NCI-H524 (cell line): ENCODE data around the gene ITCH.
A peak's percentile ranks its signal among the peaks of the same experiment; 100 is the strongest.
"Not testable (repeated sequence)": the region's sequence is repeated elsewhere in the genome, so short reads cannot be mapped to it uniquely, and the experiment has no call there.

Experiments used
- DNase-seq, 2 experiments: peaks; one replicate each; lab custom pipeline; 2025; lab: John Stamatoyannopoulos, UW

Gene ITCH

DNA sequence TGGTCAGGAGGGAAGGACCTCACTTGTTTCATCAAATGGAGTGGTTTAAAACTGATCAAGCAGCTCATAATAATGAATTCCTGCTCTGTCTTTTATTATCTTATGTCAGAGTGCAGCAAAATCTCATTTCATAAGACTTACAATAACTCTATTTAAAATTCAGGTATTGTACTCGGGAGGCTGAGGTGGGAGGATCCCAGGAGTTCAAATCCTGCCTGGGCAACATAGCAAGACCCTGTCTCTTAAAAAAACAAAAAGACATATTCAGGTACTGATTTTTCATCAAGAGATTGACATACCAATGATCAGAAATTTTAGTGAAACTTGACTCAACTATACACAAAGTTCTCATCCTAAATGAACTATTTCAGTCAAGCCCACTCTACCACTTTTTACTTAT is 147.5 kb downstream of the ITCH start:
- DNase-seq = no peak

DNA sequence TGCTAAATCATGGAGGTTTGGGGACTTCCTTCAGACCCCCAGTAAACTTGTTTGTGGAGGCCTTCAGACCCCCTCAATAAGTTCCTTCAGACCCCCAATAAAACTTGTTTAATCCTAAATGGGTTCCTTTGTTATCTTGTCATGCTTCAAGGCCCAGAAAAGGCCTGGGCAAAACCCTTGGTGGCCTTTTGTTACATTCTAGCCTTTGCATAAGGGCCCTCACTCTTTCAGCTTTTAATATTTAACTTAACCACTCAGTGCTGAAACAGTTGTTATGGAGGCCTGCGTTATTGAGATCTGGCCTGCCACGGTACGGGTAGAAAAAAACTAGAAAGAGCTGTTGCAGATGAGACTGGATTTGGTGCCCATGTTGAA is 148.8 kb downstream of the ITCH start:
- DNase-seq = no peak

GRCh38 chr20:34512266-34512954 is 149.3 kb downstream of the ITCH start:
- no peak for DNase-seq

DNA sequence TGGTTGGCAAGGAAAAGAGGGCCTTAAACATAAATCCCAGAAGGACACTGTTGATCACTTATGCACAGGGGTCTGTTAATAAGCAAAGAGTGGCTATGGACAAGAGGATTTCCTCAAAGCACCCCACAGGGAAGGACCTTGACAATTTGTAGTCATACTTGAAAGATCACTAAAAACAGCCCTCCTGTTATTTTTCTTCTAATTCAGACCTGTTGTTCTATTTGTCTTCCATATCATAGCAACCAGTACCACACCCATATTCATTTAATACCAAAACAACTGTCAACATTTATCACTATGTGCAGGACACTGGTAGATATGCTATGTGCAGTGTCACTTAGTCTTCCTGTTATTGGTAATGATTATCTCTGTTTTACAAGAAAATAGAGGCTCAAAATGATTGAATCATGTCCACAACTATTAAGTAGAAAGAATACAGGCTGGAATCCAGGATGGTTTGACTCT is 149.9 kb downstream of the ITCH start:
- no peak for DNase-seq

- not testable (repeated sequence) for DNase-seq
These were observed 151.0 kb downstream of the ITCH start for GRCh38 chr20:34514034-34514433.

- DNase-seq = no peak
These were observed 151.9 kb downstream of the ITCH start for GRCh38 chr20:34514897-34515483.

DNA sequence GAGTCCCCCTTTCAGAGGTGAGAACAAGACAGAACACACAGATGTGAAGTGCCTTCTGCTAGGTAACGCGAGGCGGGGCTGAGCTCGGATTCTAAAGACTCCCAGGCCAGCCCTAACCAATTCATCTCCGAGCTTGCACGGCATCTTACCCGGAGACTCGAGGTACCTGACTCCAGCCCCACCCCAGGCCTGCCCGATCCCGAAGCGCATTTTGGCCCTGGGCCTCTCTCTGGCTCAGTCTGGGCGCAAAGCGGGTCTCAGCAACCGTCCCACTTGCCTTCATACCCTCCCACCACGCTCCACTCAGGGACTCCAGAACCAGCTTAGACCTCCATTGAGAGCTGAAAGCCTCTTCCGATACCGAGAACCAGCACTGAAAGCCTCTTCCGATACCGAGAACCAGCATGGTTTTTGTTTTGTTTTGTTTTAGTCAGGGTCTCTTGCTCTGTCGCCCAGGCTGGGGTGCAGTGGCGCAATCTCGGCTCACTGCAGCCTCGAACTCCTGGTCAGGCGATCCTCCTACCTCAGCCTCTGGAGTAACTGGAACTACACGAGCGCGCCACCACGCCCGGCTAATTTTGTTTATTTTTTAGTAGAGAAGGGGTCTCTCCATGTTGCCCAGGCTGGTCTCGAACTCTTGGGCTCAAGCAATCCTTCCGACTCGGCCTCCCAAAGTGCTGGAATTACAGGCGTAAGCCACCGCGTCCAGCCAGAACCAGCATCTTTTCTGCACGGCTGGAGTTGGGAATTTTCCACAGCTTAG is 152.6 kb downstream of the ITCH start:
- peak; percentile 79 to 91 for DNase-seq

- DNase-seq = peak; percentile 97 to 98
These were observed 153.4 kb downstream of the ITCH start, which contains the start of gene DYNLRB1 for GRCh38 chr20:34516247-34517113. DYNLRB1 (plus strand) TSS chr20:34516422; CDS start chr20:34516459, 37 bp downstream.

DNA sequence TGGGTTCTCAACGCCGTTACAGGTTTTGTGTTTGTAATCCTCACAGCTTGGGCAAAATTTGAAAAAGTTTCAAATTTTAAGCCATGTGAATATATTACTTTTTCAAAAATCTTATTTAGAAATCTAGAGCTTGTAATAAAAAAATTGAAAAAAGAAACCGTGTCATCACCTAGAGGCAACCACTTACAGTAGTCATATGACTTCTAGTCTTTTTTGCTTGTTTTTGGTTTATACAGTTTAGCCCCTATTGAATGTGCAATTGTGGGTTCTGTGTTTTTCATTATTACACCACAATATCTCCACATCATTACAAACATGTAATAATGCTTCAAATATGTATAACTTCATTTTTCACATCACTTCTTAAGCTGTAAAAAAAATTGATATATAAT is 154.0 kb downstream of the ITCH start:
- no peak for DNase-seq

GRCh38 chr20:34518863-34519262 is 155.8 kb downstream of the ITCH start:
- not testable (repeated sequence) for DNase-seq

DNA sequence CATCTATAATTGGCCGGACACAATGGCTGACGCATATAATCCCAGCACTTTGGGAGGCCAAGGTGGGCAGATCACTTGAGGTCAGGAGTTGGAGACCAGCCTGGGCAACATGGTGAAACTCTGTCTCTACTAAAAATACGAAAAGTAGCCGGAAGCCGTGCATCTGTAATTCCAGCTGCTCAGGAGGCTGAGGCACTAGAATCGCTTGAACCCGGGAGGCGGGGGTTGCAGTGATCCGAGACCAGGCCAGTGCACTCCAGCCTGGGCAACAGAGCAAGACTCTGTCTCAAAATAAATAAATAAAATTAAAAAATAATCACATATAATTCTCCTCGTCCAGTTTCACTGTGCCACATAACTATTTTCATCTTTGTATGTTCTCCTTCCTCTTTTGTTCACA is 156.8 kb downstream of the ITCH start:
- DNase-seq = not testable (repeated sequence)

GRCh38 chr20:34522969-34523871 is 160.1 kb downstream of the ITCH start:
- peak; percentile 35 to 80 for DNase-seq

DNA sequence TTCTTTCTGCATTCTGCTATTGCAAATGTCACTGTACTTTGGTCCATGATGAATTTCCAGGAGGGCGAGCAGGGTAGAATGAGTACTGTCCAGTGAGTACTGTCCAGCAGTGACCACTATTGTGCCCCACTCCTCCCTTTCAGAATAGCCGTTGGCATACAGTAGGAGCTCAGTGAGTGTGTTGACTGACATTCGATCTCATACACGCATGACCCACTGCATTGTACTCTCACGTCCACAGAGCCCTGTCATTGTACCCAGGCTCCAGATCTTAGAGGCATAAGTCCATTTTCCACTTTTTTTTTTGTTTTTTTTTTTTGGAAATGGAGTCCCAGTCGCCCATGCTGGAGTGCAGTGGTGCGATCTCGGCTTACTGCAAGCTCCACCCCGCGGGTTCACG is 161.4 kb downstream of the ITCH start:
- no peak for DNase-seq

DNA sequence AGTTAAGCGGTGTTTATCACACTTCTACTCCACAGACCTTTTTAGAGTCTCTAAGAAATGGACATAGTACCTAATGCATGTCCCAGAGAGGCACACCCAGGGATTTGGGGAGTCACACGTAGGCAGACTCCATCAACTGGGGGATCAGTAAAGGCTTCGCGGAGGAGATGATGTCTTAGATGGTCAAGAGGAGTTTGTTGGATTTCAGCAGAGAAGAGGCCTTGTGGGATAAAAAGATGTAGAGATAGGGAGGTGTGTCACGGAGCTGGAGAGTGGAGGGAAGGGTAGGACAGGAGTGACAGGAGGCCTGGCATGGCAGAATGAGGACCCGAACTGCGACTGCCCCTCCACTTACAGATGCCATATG is 162.3 kb downstream of the ITCH start:
- DNase-seq = no peak

- DNase-seq = no peak
These were observed 162.8 kb downstream of the ITCH start for GRCh38 chr20:34525709-34526416.

- no peak for DNase-seq
These were observed 163.4 kb downstream of the ITCH start for GRCh38 chr20:34526466-34526865.

DNA sequence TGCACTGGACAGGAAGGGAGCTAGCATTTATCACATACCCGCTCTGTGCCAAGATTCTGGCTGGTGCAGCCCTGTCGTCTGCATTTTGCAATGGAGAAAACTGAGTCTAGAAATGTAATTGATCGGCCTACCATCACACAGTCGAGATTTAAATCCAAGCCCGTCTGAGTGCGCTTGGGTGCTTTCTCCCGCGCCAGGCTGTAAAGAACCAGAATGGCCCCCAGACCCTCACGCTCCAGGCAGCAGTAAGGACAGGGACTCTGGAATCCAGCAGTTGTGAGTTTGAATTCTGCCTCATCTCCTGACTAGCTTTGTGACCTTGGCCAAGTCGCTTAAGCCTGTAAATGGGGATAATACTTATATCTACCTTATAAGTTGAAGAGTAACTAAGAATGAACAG is 163.9 kb downstream of the ITCH start:
- no peak for DNase-seq

GRCh38 chr20:34528921-34529297 is 165.8 kb downstream of the ITCH start:
- DNase-seq = no peak

DNA sequence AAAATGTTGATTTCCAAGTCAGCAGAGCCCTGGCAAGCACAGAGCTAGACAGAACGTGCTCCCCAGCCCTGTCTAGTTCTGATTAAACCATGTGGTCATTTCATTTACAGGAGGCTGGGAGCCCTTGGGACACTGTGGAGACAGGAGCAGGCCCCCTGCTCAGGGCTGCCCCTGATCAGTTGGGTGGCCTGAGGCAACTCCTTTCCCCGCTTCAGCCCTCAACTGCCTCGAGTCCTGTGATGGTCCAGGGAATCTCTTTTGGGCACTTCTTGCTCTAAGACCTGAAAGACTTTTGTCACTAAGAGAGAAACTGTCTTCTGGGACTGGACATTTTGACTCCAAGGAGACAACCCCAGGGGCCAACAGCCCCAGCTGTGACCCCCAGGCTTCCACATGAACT is 166.7 kb downstream of the ITCH start:
- no peak for DNase-seq

GRCh38 chr20:34530342-34530741 is 167.3 kb downstream of the ITCH start:
- no peak for DNase-seq
